ENCODE data around the gene SSB. TPM values are rescaled to one million over a fixed set of nuclear protein-coding genes. Genes with fewer than 3 reads are reported as not detected.
"Not testable (repeated sequence)": the region's sequence is repeated elsewhere in the genome, so short reads cannot be mapped to it uniquely, and the experiment has no call there.

SSB gene
- total and polyA plus RNA-seq, 4 donors = 29.9 to 61.4 (median 42.2) TPM

- peaks cover 4 to 56% (median 49%) of the 10 kb centered on the region in 4 donors for H3K36me3 ChIP-seq (ENCODE audit: control insufficient read depth in 4 of 4, insufficient read depth in 3 of 4, low read depth in 1 of 4, low read length in 3 of 4)
- no peak overlapping the region for H3K27ac ChIP-seq (ENCODE audit: low read depth in 1 of 2, low read length in 2 of 2)
- no peak for TF ChIP-seq RAD21 (IDR thresholded peaks at IDR 0.05)
- no peak for TF ChIP-seq MAX (IDR thresholded peaks at IDR 0.05)
- TF ChIP-seq SP1 (IDR thresholded peaks at IDR 0.05) = no peak
- TF ChIP-seq YY1 (IDR thresholded peaks at IDR 0.05) = no peak
- no peak for TF ChIP-seq HNF4A (conservative IDR thresholded peaks at IDR 0.05)
- TF ChIP-seq CTCF (IDR thresholded peaks at IDR 0.05; ENCODE audit: low read depth, low read length, missing input control) = no peak
- no peak for TF ChIP-seq GABPA (IDR thresholded peaks at IDR 0.05 in 1 of 2, conservative IDR thresholded peaks at IDR 0.05 in 1 of 2)
- TF ChIP-seq ZBTB33 (IDR thresholded peaks at IDR 0.05) = no peak
- TF ChIP-seq JUND (IDR thresholded peaks at IDR 0.05) = no peak
- TF ChIP-seq NR2F2 (IDR thresholded peaks at IDR 0.05) = no peak
- no peak for TF ChIP-seq EGR1 (IDR thresholded peaks at IDR 0.05; ENCODE audit: low read depth in 2 of 2)
- no peak for TF ChIP-seq REST (IDR thresholded peaks at IDR 0.05)
- no peak for TF ChIP-seq RXRA (IDR thresholded peaks at IDR 0.05)
- no peak for TF ChIP-seq FOXA1 (IDR thresholded peaks at IDR 0.05)
- no peak for TF ChIP-seq FOXA2 (IDR thresholded peaks at IDR 0.05)
- WGBS = 84% methylated on average over 4 of the region's 4 CpGs
- no peak for DNase-seq (ENCODE audit: low spot score)
- H3K27me3 ChIP-seq (ENCODE audit: control insufficient read depth in 4 of 4, insufficient read depth in 4 of 4, low read length in 3 of 4) = no peaks in the 10 kb centered on the region
- no peak overlapping the region for H3K4me3 ChIP-seq (ENCODE audit: low read depth in 1 of 3, low read length in 3 of 3)
- no peaks in the 10 kb centered on the region for H3K4me1 ChIP-seq (ENCODE audit: control insufficient read depth in 4 of 4, insufficient read depth in 4 of 4, low read length in 3 of 4)
- H3K9me3 ChIP-seq (ENCODE audit: control insufficient read depth in 4 of 4, low read length in 3 of 4) = no peaks in the 10 kb centered on the region
- no peak overlapping the region for H3K9ac ChIP-seq (ENCODE audit: low read depth in 1 of 2, low read length in 2 of 2)
Observed at GRCh38 chr2:169808221-169808620, 9.6 kb downstream of the SSB start.

GRCh38 chr2:169815849-169816248 is 17.2 kb downstream of the SSB start:
- no peak overlapping the region for H3K27ac ChIP-seq (ENCODE audit: low read depth in 1 of 2, low read length in 2 of 2)
- no peaks in the 10 kb centered on the region for H3K4me1 ChIP-seq (ENCODE audit: control insufficient read depth in 4 of 4, insufficient read depth in 4 of 4, low read length in 3 of 4)
- H3K27me3 ChIP-seq (ENCODE audit: control insufficient read depth in 4 of 4, insufficient read depth in 4 of 4, low read length in 3 of 4) = no peaks in the 10 kb centered on the region
- no peak overlapping the region for H3K4me3 ChIP-seq (ENCODE audit: low read depth in 1 of 3, low read length in 3 of 3)
- 47% methylated on average over 1 of the region's 1 CpG for WGBS
- H3K9me3 ChIP-seq (ENCODE audit: control insufficient read depth in 4 of 4, low read length in 3 of 4) = no peaks in the 10 kb centered on the region
- TF ChIP-seq MAX (IDR thresholded peaks at IDR 0.05) = no peak
- no peak for TF ChIP-seq FOXA1 (IDR thresholded peaks at IDR 0.05)
- no peak for TF ChIP-seq EGR1 (IDR thresholded peaks at IDR 0.05; ENCODE audit: low read depth in 2 of 2)
- no peak for TF ChIP-seq GABPA (IDR thresholded peaks at IDR 0.05 in 1 of 2, conservative IDR thresholded peaks at IDR 0.05 in 1 of 2)
- TF ChIP-seq HNF4G (IDR thresholded peaks at IDR 0.05) = no peak
- no peak for TF ChIP-seq CTCF (IDR thresholded peaks at IDR 0.05; ENCODE audit: low read depth, low read length, missing input control)
- no peak for TF ChIP-seq TAF1 (conservative IDR thresholded peaks at IDR 0.05)
- TF ChIP-seq RXRA (IDR thresholded peaks at IDR 0.05) = no peak
- no peak for TF ChIP-seq RAD21 (IDR thresholded peaks at IDR 0.05)
- H3K9ac ChIP-seq (ENCODE audit: low read depth in 1 of 2, low read length in 2 of 2) = no peak overlapping the region
- peaks cover 2 to 46% (median 30%) of the 10 kb centered on the region in 4 donors for H3K36me3 ChIP-seq (ENCODE audit: control insufficient read depth in 4 of 4, insufficient read depth in 3 of 4, low read depth in 1 of 4, low read length in 3 of 4)
- DNase-seq (ENCODE audit: low spot score) = no peak

- H3K9me3 ChIP-seq (ENCODE audit: control insufficient read depth in 4 of 4, low read length in 3 of 4); H3K27me3 ChIP-seq (ENCODE audit: control insufficient read depth in 4 of 4, insufficient read depth in 4 of 4, low read length in 3 of 4); H3K4me1 ChIP-seq (ENCODE audit: control insufficient read depth in 4 of 4, insufficient read depth in 4 of 4, low read length in 3 of 4); H3K4me3 ChIP-seq (ENCODE audit: low read depth in 1 of 3, low read length in 3 of 3); DNase-seq (ENCODE audit: low spot score); H3K27ac ChIP-seq (ENCODE audit: low read depth in 1 of 2, low read length in 2 of 2); H3K9ac ChIP-seq (ENCODE audit: low read depth in 1 of 2, low read length in 2 of 2): not testable (repeated sequence)
- H3K36me3 ChIP-seq (ENCODE audit: control insufficient read depth in 4 of 4, insufficient read depth in 3 of 4, low read depth in 1 of 4, low read length in 3 of 4) = peaks cover 2 to 34% (median 22%) of the 10 kb centered on the region in 4 donors
Observed at GRCh38 chr2:169816961-169817360, 18.3 kb downstream of the SSB start.

Measured in liver (tissue), 9 donors.